ENCODE results near the gene ENAH.

DNA sequence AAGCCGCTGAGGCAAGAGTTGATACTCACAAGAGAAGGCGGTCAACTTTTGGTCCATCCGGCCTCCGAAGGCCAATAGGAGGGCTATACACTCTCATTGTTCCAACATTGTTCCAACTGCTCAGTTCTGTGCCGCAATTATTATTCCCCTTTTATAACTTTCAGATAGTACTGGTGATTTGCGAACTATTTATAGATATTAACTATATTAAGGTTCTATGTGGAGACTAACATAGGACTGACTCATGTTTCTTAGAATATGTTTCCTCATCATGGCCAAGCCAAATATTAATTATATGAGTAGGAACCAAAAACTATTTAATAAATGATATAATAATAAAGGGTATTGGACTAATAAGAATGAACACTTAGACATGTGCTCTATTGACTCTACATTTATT lies 128.4 kb downstream of the ENAH start:
- TF ChIP-seq CTCF (IDR thresholded peaks at IDR 0.05): no peak
- TF ChIP-seq POLR2A (IDR thresholded peaks at IDR 0.05; ENCODE audit: low read depth): no peak
- no peak for TF ChIP-seq EP300 (IDR thresholded peaks at IDR 0.05)
